Upper lobe of right lung (tissue), 1 donor: ENCODE data around the gene MAN1A1. TPM values are rescaled to one million over a fixed set of nuclear protein-coding genes. Genes with fewer than 3 reads are reported as not detected.

Experiments used
- ATAC-seq: fragments of 200-7000 bp; cut with Tn5 transposase; one replicate; pipeline ENCODE4 v1.9.1; 2020; ENCODE audit warnings: mild to moderate bottlenecking, moderate library complexity
- DNase-seq: peaks from one replicate; pipeline ENCODE4 v3.0.0-alpha.2; 2020
- H3K27ac ChIP-seq: fragments of 200-600 bp; one replicate; pipeline ENCODE4 v1.8.0; 2022
- H3K27me3 ChIP-seq: fragments of 200-600 bp; one replicate; pipeline ENCODE4 v1.8.0; 2022; ENCODE audit warnings: mild to moderate bottlenecking
- H3K36me3 ChIP-seq: fragments of 200-600 bp; one replicate; pipeline ENCODE4 v1.8.0; 2022
- H3K4me1 ChIP-seq: fragments of 200-600 bp; one replicate; pipeline ENCODE4 v1.8.0; 2022
- H3K4me3 ChIP-seq: fragments of 200-600 bp; one replicate; pipeline ENCODE4 v1.8.0; 2022; ENCODE audit warnings: mild to moderate bottlenecking
- H3K9me3 ChIP-seq: fragments of 200-600 bp; one replicate; pipeline ENCODE4 v1.8.0; 2022
- intact Hi-C: fragments of 100-400 bp; cut with DNase I; formaldehyde crosslinking; loops from one replicate; pipeline ENCODE4 v1.11.0; 2022
- total RNA-seq: library from RNA; stranded (reverse); fragmentation: NEBNext Ultra II Directional; extraction: Animal tissue kit (Norgen Biotek cat#: 25700); gene quantifications from one replicate; pipeline ENCODE4 v1.2.1, GENCODE V29; 2021
- TF ChIP-seq, protein P1 (sequence below): fragments of 200-600 bp; IDR thresholded peaks from one replicate; pipeline ENCODE4 v1.8.0; 2022; ENCODE audit warnings: antibody characterized with exemption
- donor health status: DM: no; HTN: yes; CAD: no; lungs with severe emphysema.

MAN1A1 gene
- total RNA-seq, 1 donor from 2014 or later = 74.0 TPM

DNA sequence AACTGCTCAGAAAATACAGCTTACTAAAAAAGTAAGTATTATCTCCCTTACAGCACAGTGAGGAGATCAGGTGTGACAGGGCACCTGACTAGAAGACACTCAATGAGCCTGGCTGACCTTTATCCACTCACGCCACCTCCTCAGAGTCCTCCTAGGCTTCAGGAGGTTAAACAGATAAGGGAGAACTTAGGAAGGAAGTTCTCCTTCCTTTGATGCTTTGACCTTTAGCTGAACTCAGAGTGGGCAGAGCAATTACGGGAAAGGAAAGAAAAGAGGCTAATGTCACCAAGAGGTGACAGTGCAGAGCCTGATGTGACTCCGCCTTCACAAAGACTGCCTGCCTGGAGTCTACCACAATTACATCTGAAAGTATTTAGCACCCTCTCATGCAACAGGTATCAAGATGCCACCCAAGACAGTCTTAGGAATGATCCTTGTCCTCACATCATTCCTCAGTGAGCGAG, 36.7 kb downstream of the MAN1A1 start:
- Histone ChIP-seq H3K4me3 (no peak overlapping the region), H3K4me1 (peaks cover 36% of the 10 kb centered on the region), H3K36me3 (no peaks in the 10 kb centered on the region), H3K27ac (no peak overlapping the region), H3K9me3 (no peaks in the 10 kb centered on the region), H3K27me3 (no peaks in the 10 kb centered on the region)
- ATAC-seq = peak; percentile 78
- no peak for DNase-seq
- TF ChIP-seq, protein P1, sequence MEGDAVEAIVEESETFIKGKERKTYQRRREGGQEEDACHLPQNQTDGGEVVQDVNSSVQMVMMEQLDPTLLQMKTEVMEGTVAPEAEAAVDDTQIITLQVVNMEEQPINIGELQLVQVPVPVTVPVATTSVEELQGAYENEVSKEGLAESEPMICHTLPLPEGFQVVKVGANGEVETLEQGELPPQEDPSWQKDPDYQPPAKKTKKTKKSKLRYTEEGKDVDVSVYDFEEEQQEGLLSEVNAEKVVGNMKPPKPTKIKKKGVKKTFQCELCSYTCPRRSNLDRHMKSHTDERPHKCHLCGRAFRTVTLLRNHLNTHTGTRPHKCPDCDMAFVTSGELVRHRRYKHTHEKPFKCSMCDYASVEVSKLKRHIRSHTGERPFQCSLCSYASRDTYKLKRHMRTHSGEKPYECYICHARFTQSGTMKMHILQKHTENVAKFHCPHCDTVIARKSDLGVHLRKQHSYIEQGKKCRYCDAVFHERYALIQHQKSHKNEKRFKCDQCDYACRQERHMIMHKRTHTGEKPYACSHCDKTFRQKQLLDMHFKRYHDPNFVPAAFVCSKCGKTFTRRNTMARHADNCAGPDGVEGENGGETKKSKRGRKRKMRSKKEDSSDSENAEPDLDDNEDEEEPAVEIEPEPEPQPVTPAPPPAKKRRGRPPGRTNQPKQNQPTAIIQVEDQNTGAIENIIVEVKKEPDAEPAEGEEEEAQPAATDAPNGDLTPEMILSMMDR = no peak
- intact Hi-C loops = no loop called here

- Histone ChIP-seq H3K9me3 (no peaks in the 10 kb centered on the region), H3K4me3 (no peak overlapping the region), H3K27ac (no peak overlapping the region), H3K4me1 (peaks cover 38% of the 10 kb centered on the region), H3K36me3 (no peaks in the 10 kb centered on the region), H3K27me3 (no peaks in the 10 kb centered on the region)
- TF ChIP-seq, protein P1 = no peak
- intact Hi-C loops = no loop called here
- no peak for ATAC-seq
- no peak for DNase-seq
Observed at GRCh38 chr6:119312441-119312840, 37.1 kb downstream of the MAN1A1 start.

DNA sequence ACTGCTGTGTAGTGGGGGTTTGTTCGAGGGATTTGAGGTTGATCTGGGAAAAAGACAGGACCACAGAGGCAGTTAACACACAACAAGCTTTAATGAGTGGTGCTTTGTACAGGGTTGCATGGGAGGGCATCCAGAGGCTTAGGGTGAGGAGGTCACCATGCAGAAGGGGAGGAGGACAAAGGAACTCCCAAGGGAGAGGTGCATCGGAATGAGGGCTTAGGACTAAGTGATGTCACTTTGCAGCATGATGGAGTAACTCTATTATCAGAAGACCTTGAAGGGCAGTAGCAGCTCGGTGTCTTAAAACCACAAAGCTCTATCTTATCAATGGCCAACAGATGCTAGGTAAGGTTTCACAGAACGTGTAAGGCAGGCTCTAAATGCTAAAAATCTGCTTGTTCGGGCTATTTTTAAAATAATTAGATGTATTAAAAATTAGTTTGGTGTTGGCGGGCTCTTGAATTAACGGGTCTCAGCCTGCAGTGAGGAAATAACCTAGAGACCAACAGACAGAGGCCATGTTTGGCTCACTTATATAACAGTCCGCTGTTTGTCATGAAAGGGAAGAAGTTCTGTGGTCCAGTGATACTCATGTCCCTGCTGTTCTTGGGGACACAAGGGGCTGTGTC, 37.9 kb downstream of the MAN1A1 start:
- TF ChIP-seq, protein P1 = no peak
- Histone ChIP-seq H3K4me3 (no peak overlapping the region), H3K27me3 (no peaks in the 10 kb centered on the region), H3K9me3 (no peaks in the 10 kb centered on the region), H3K4me1 (peaks cover 38% of the 10 kb centered on the region), H3K36me3 (peaks cover 1% of the 10 kb centered on the region), H3K27ac (no peak overlapping the region)
- no peak for ATAC-seq
- intact Hi-C loops = no loop called here
- DNase-seq = no peak

DNA sequence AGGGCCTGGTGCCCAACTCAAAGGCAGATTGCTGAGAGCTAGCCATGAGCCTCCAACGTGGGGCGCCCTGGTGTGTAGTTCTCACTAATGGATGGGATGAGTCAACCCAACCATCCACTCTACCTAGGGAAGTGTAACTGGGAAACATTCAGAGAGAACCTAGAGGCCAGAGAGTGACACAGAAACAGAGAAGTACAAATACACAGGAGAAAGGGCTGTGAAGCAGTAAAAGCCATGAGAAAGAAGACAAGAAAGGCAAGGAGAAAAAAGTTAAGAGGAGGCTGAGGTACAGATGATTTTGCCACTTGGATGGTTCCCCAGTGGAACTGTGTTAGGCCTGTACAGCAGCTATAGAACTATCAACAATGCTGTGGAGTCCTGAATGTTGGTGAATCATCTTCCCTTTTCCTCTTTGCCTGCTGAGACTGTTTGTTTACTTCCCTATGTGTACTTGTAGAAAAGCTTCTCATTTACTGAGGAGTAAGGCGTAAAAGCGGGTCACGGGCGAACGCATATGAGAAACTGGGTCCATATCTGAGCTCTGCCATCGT, 39.0 kb downstream of the MAN1A1 start:
- ATAC-seq (peak; percentile 68), DNase-seq (no peak)
- peaks cover 38% of the 10 kb centered on the region for H3K4me1 ChIP-seq
- H3K9me3 ChIP-seq = no peaks in the 10 kb centered on the region
- intact Hi-C loops = no loop called here
- peaks cover 12% of the 10 kb centered on the region for H3K36me3 ChIP-seq
- H3K27ac ChIP-seq = no peak overlapping the region
- no peaks in the 10 kb centered on the region for H3K27me3 ChIP-seq
- H3K4me3 ChIP-seq = no peak overlapping the region
- TF ChIP-seq, protein P1 = no peak

DNA sequence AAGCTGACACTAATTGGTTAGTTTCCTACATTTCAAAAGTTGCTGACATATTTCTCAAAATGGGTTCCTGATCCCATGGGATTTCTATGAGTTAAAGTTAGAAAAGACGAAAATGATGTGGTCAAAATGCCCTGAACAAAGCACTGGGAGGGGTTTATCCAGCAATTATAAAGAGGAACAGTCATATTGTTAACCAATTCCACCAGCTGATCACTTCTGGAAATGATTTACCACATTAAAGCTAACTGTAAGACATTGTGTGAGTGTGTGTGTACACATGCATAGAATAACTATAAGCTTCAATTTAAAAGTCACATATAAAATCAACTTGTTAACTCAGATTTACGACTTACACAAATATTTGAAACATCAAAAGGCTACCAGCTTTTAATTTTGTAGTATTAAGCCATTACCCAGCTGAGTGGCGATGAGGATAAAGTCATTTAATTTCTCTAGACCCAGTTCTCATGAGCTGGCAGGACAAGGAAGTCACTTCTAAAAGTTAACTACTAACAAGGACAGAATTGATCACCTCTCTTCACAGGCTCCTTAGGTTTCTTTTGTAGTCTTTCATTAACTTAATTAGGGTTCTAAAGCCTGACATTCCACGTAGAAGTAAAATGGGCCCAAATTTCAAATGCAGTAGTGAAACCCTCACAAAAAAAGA, 40.4 kb downstream of the MAN1A1 start:
- no peak for DNase-seq
- H3K4me3 ChIP-seq = no peak overlapping the region
- H3K4me1 ChIP-seq = peaks cover 28% of the 10 kb centered on the region
- peaks cover 15% of the 10 kb centered on the region for H3K36me3 ChIP-seq
- H3K9me3 ChIP-seq = no peaks in the 10 kb centered on the region
- intact Hi-C loops = no loop called here
- H3K27me3 ChIP-seq = no peaks in the 10 kb centered on the region
- peak; percentile 42 for ATAC-seq
- TF ChIP-seq, protein P1 = no peak
- no peak overlapping the region for H3K27ac ChIP-seq
